PC-9 (cell line): ENCODE results near the gene SH3RF3. TPM values are rescaled to one million over a fixed set of nuclear protein-coding genes. Genes with fewer than 3 reads are reported as not detected.

Experiments used
- BruUV-seq: library from RNA; stranded (reverse); fragments of 400-500 nt; replicated peaks from 2 replicates; lab custom pipeline; 2021; lab: Mats Ljungman, UMichigan
- CTCF ChIA-PET: fragments of 300-600 bp; sonication (Branson Sonifier 250); formaldehyde crosslinking; loops from one replicate; lab custom pipeline; 2022; ENCODE audit warnings: antibody characterized with exemption; lab: Charles Lee
- POLR2A ChIA-PET: fragments of 300-600 bp; sonication (Branson Sonifier 250); formaldehyde crosslinking; loops from one replicate; lab custom pipeline; 2022; ENCODE audit warnings: antibody characterized with exemption; ENCODE audit not compliant: unreplicated experiment; lab: Charles Lee
- DNase-seq, 2 experiments: peaks; one replicate each; pipeline versions ENCODE4 v3.0.0 to v3.0.0-alpha.2; 2015 to 2022; ENCODE audit warnings: mixed read lengths in 1 of 2
- H2AFZ ChIP-seq: fragments of 200-600 bp; sonication (generic); 2 replicates; pipeline ENCODE4 v1.8.1; 2017; ENCODE audit warnings: antibody characterized with exemption
- H3F3A ChIP-seq: fragments of 200-600 bp; sonication (generic); 2 replicates; pipeline ENCODE4 v1.8.1; 2017; ENCODE audit warnings: antibody characterized with exemption, mild to moderate bottlenecking, low read depth; ENCODE audit not compliant: insufficient read depth
- H3K27ac ChIP-seq: fragments of 200-600 bp; sonication (generic); 2 replicates; pipeline ENCODE4 v1.6.1; 2016; ENCODE audit warnings: mixed run types
- H3K27me3 ChIP-seq: fragments of 200-600 bp; sonication (generic); 2 replicates; pipeline ENCODE4 v1.6.1; 2016; ENCODE audit warnings: low read depth, mixed run types; ENCODE audit not compliant: insufficient read depth
- H3K36me3 ChIP-seq: fragments of 200-600 bp; sonication (generic); 2 replicates; pipeline ENCODE4 v1.6.1; 2016; ENCODE audit warnings: low read depth, mixed run types
- H3K4me1 ChIP-seq: fragments of 200-600 bp; sonication (generic); replicated peaks from 2 replicates; pipeline ENCODE4 v1.6.1; 2016; ENCODE audit warnings: mixed run types; ENCODE audit not compliant: insufficient read depth
- H3K4me2 ChIP-seq: fragments of 200-600 bp; sonication (generic); 2 replicates; pipeline ENCODE4 v1.6.1; 2017; ENCODE audit warnings: mixed run types
- H3K4me3 ChIP-seq: fragments of 200-600 bp; sonication (generic); 2 replicates; pipeline ENCODE4 v1.6.1; 2016; ENCODE audit warnings: mixed run types
- H3K79me2 ChIP-seq: fragments of 200-600 bp; sonication (generic); 2 replicates; pipeline ENCODE4 v1.6.1; 2017; ENCODE audit warnings: low read depth, mixed run types
- H3K9me2 ChIP-seq: fragments of 200-600 bp; sonication (generic); 2 replicates; pipeline ENCODE4 v1.8.1; 2017; ENCODE audit warnings: mild to moderate bottlenecking; ENCODE audit not compliant: insufficient read depth
- H3K9me3 ChIP-seq: fragments of 200-600 bp; sonication (generic); 2 replicates; pipeline ENCODE4 v1.8.1; 2016; ENCODE audit warnings: low read depth; ENCODE audit not compliant: insufficient read depth
- H4K20me1 ChIP-seq: fragments of 200-600 bp; sonication (generic); 2 replicates; pipeline ENCODE4 v1.8.1; 2017; ENCODE audit not compliant: insufficient read depth
- EZH2 ChIP-seq: fragments of 200-600 bp; sonication (generic); IDR thresholded peaks from 2 replicates; pipeline ENCODE4 v1.8.0; 2017; ENCODE audit warnings: antibody characterized with exemption, low read depth
- intact Hi-C: fragments of 100-400 bp; cut with micrococcal nuclease; formaldehyde crosslinking; loops from one replicate; pipeline ENCODE4 v1.10.0; 2022; ENCODE audit not compliant: unreplicated experiment
- total RNA-seq: library from RNA; stranded (reverse); gene quantifications from 2 replicates; pipeline ENCODE4 v1.2.3, GENCODE V29; 2021
- TF ChIP-seq, protein P1 (sequence below): fragments of 200-600 bp; sonication (generic); conservative IDR thresholded peaks from 2 replicates; pipeline ENCODE4 v1.6.1; 2017; ENCODE audit warnings: mixed run types, antibody characterized with exemption, mild to moderate bottlenecking, moderate library complexity

SH3RF3 gene
- total RNA-seq, 1 experiment from 2014 or later, result 6.1 TPM

DNA sequence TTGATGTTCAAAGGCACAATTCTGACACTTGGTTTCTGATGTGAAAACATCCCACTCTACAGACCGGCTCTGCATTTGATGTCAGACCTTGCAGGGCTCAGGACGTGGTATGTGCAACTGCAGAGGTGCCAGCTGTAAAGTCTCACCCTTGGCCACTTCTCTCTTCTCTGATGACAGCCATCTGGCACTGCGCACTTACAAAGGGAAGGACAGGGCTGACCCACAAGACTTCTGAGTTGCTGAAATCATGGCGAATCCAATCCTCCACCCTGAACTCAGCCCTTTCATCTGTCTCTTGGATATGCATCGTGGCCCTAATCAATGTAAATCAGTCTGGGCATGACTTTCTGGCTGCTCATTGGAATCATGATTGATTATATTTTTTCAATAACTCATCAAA lies 402.2 kb downstream of the SH3RF3 start:
- Histone ChIP-seq H4K20me1 (no peaks in the 10 kb centered on the region), H3K4me2 (no peak overlapping the region), H3K9me3 (no peaks in the 10 kb centered on the region; the same call in 1 of the 2 replicates), H3K27me3 (no peaks in the 10 kb centered on the region), H3K9me2 (no peaks in the 10 kb centered on the region), H3K4me1 (no peaks in the 10 kb centered on the region), H2AFZ (no peak overlapping the region), H3K36me3 (no peaks in the 10 kb centered on the region), H3K4me3 (no peak overlapping the region), H3F3A (no peaks in the 10 kb centered on the region), H3K27ac (no peak overlapping the region), H3K79me2 (no peaks in the 10 kb centered on the region)
- TF ChIP-seq EZH2, result no peak
- TF ChIP-seq, protein P1, sequence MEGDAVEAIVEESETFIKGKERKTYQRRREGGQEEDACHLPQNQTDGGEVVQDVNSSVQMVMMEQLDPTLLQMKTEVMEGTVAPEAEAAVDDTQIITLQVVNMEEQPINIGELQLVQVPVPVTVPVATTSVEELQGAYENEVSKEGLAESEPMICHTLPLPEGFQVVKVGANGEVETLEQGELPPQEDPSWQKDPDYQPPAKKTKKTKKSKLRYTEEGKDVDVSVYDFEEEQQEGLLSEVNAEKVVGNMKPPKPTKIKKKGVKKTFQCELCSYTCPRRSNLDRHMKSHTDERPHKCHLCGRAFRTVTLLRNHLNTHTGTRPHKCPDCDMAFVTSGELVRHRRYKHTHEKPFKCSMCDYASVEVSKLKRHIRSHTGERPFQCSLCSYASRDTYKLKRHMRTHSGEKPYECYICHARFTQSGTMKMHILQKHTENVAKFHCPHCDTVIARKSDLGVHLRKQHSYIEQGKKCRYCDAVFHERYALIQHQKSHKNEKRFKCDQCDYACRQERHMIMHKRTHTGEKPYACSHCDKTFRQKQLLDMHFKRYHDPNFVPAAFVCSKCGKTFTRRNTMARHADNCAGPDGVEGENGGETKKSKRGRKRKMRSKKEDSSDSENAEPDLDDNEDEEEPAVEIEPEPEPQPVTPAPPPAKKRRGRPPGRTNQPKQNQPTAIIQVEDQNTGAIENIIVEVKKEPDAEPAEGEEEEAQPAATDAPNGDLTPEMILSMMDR, result no peak
- no peak for DNase-seq
- intact Hi-C loops, result no loop called here
- ChIA-PET CTCF (no interaction called here), POLR2A (no interaction called here)
- BruUV-seq, result no TSS peak

DNA sequence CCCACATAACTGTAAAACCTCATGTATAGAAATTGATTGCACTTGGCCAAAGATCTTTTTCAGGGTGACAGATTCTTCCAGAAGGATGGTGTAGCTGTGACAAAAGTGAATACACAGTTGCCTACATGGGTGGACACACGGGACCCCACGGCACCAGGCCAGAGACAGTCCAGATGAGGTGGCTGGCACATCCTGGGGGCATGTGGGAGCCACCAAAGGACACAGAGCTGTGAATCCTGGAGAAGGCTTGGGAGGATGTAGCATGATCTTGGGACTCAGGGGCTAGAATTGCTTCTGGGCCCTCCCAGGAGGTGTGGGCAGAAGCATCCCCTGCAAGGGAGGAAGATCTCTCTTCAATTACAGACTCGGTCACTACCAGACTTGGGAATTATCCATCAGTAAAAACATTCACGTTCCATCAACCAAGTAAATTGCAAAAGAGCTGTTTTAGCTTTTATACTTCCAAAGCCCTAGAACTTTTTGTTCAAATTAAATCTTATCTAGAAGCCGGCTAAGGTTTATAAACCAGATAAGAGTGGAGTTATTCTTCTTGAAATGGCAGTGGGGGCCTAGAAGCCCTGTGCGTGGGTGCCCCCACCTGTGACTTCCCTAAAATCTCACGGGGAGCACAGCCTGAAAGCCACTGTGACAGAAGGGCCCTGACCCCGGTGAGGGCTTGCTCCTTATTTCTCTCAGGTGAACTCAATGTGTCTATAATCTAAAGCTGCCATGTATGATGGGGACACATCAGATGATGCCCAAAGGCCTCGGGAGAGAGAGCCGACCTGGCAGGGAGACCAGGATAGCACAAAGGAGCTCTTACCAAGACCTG lies 403.1 kb downstream of the SH3RF3 start:
- no peaks in the 10 kb centered on the region for H3K9me2 ChIP-seq
- ChIA-PET POLR2A (no interaction called here), CTCF (no interaction called here)
- no peak for TF ChIP-seq EZH2
- TF ChIP-seq, protein P1, result no peak
- no peaks in the 10 kb centered on the region for H4K20me1 ChIP-seq
- no peak overlapping the region for H2AFZ ChIP-seq
- no peak overlapping the region for H3K4me3 ChIP-seq
- H3K4me2 ChIP-seq, result no peak overlapping the region
- no peaks in the 10 kb centered on the region for H3K27me3 ChIP-seq
- no peaks in the 10 kb centered on the region; the same call in 1 of the 2 replicates for H3K9me3 ChIP-seq
- H3K36me3 ChIP-seq, result no peaks in the 10 kb centered on the region
- H3F3A ChIP-seq, result no peaks in the 10 kb centered on the region
- H3K4me1 ChIP-seq, result no peaks in the 10 kb centered on the region
- intact Hi-C loops, result no loop called here
- H3K27ac ChIP-seq, result no peak overlapping the region
- DNase-seq, result no peak
- no TSS peak for BruUV-seq
- H3K79me2 ChIP-seq, result no peaks in the 10 kb centered on the region

- no peak overlapping the region for H3K27ac ChIP-seq
- CTCF ChIA-PET, result no interaction called here
- no peak overlapping the region for H2AFZ ChIP-seq
- POLR2A ChIA-PET, result no interaction called here
- intact Hi-C loops, result no loop called here
- no peaks in the 10 kb centered on the region for H3K9me2 ChIP-seq
- no peak for TF ChIP-seq EZH2
- TF ChIP-seq, protein P1, result no peak
- H3K36me3 ChIP-seq, result no peaks in the 10 kb centered on the region
- no peak overlapping the region for H3K4me2 ChIP-seq
- no peaks in the 10 kb centered on the region for H3K27me3 ChIP-seq
- no peaks in the 10 kb centered on the region for H3K79me2 ChIP-seq
- no peaks in the 10 kb centered on the region for H3K4me1 ChIP-seq
- no TSS peak for BruUV-seq
- H3F3A ChIP-seq, result no peaks in the 10 kb centered on the region
- no peaks in the 10 kb centered on the region for H4K20me1 ChIP-seq
- DNase-seq, result no peak
- H3K4me3 ChIP-seq, result no peak overlapping the region
- H3K9me3 ChIP-seq, result no peaks in the 10 kb centered on the region; the same call in 1 of the 2 replicates
Observed at GRCh38 chr2:109532728-109533076, 403.7 kb downstream of the SH3RF3 start.
